K562 (cell line): Measurements from ENCODE around the gene RNF150.

Experiments
- ARID1B ChIP-seq: fragments of 450-650 bp; IDR thresholded peaks from 2 replicates; pipeline ENCODE4 v1.6.1; 2016; ENCODE audit warnings: antibody characterized with exemption, mild to moderate bottlenecking, inconsistent platforms
- ZNF133 ChIP-seq: fragments of 250-450 bp; sonication (Bioruptor Pico); IDR thresholded peaks from 2 replicates; pipeline ENCODE4 v1.4.0; 2020; ENCODE audit warnings: mild to moderate bottlenecking

- TF ChIP-seq ARID1B (no peak), ZNF133 (CRISPR knock-in tag) (no peak)
These were observed at the start of gene RNF150 for GRCh38 chr4:141133146-141133998.
